Breast epithelium (tissue), 3 donors: ENCODE data around the gene KAT7.

Experiments used
- POLR2AphosphoS5 ChIP-seq, 3 donors: sonication (generic); formaldehyde crosslinking; IDR thresholded peaks; one replicate each; pipeline ENCODE4 v1.6.1; 2017; ENCODE audit warnings: antibody characterized with exemption in 3 of 3
- TF ChIP-seq, protein P1 (sequence below), 3 donors: fragments of 450-650 bp; IDR thresholded peaks; one replicate each; pipeline ENCODE4 v1.5.1; 2016 to 2017; ENCODE audit warnings: antibody characterized with exemption in 3 of 3, mild to moderate bottlenecking in 3 of 3, moderate library complexity in 3 of 3

DNA sequence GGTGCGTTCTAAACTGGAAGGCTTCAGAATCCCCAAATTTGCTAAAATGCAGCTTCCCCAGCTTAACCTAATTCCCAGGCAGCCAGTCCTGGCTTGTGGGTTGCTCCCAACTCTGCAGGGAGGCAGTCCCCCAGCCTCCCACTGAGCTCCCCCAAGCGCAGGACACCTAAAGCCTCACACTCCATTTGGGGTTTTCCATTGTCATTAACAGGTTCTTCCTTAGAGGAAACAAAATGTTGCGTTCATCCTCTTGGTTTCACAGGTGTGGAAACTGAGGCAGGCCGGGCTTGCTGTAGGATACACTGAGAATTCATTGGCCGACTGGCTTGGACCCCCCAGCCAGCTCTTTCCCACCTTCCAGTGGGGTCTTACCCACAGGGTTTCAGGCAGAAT is 61.7 kb downstream of the KAT7 start:
- TF ChIP-seq POLR2AphosphoS5 (IDR thresholded peaks at IDR 0.05), result no peak
- TF ChIP-seq, protein P1, sequence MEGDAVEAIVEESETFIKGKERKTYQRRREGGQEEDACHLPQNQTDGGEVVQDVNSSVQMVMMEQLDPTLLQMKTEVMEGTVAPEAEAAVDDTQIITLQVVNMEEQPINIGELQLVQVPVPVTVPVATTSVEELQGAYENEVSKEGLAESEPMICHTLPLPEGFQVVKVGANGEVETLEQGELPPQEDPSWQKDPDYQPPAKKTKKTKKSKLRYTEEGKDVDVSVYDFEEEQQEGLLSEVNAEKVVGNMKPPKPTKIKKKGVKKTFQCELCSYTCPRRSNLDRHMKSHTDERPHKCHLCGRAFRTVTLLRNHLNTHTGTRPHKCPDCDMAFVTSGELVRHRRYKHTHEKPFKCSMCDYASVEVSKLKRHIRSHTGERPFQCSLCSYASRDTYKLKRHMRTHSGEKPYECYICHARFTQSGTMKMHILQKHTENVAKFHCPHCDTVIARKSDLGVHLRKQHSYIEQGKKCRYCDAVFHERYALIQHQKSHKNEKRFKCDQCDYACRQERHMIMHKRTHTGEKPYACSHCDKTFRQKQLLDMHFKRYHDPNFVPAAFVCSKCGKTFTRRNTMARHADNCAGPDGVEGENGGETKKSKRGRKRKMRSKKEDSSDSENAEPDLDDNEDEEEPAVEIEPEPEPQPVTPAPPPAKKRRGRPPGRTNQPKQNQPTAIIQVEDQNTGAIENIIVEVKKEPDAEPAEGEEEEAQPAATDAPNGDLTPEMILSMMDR (IDR thresholded peaks at IDR 0.05), result no peak
